HG02571 (cell line): ENCODE results near the gene MAP10.
"Not testable (repeated sequence)": the region's sequence is repeated elsewhere in the genome, so short reads cannot be mapped to it uniquely, and the experiment has no call there.

Experiments used
- ATAC-seq: cut with Tn5 transposase; IDR thresholded peaks from one replicate; pipeline ENCODE4 v1.9.1; 2021; ENCODE audit warnings: mild to moderate bottlenecking, moderate library complexity; ENCODE audit not compliant: unreplicated experiment

Gene MAP10

GRCh38 chr1:232805269-232806185 lies at the start of gene MAP10:
Gene MAP10, plus strand, starts transcription at chr1:232805416. Its CDS starts 34 bp downstream, at chr1:232805450.
- peak; percentile 81 for ATAC-seq

GRCh38 chr1:232764458-232765251 lies 40.6 kb upstream of the MAP10 start:
- no peak for ATAC-seq

- no peak for ATAC-seq
Observed at GRCh38 chr1:232765542-232765941, 39.7 kb upstream of the MAP10 start.

- no peak for ATAC-seq
Observed at GRCh38 chr1:232766241-232766890, 38.9 kb upstream of the MAP10 start.

- ATAC-seq, result no peak
Observed at GRCh38 chr1:232766904-232767303, 38.3 kb upstream of the MAP10 start.

- ATAC-seq, result no peak
Observed at GRCh38 chr1:232767305-232768074, 37.7 kb upstream of the MAP10 start.

- ATAC-seq, result no peak
Observed at GRCh38 chr1:232768793-232769192, 36.4 kb upstream of the MAP10 start.

GRCh38 chr1:232769733-232770132 lies 35.5 kb upstream of the MAP10 start:
- no peak for ATAC-seq

- no peak for ATAC-seq
Observed at GRCh38 chr1:232773752-232774151, 31.5 kb upstream of the MAP10 start.

- no peak for ATAC-seq
Observed at GRCh38 chr1:232776526-232777106, 28.6 kb upstream of the MAP10 start.

- ATAC-seq, result no peak
Observed at GRCh38 chr1:232780354-232780753, 24.9 kb upstream of the MAP10 start.

GRCh38 chr1:232784794-232785193 lies 20.4 kb upstream of the MAP10 start:
- no peak for ATAC-seq

- ATAC-seq, result not testable (repeated sequence)
Observed at GRCh38 chr1:232785630-232786029, 19.6 kb upstream of the MAP10 start.

- ATAC-seq, result no peak
Observed at GRCh38 chr1:232786845-232787455, 18.3 kb upstream of the MAP10 start.

- ATAC-seq, result no peak
Observed at GRCh38 chr1:232788235-232788872, 16.9 kb upstream of the MAP10 start.

GRCh38 chr1:232789651-232790050 lies 15.6 kb upstream of the MAP10 start:
- no peak for ATAC-seq

- no peak for ATAC-seq
Observed at GRCh38 chr1:232792949-232793348, 12.3 kb upstream of the MAP10 start.

- no peak for ATAC-seq
Observed at GRCh38 chr1:232793944-232794343, 11.3 kb upstream of the MAP10 start.

GRCh38 chr1:232795497-232796053 lies 9.6 kb upstream of the MAP10 start:
- ATAC-seq, result no peak
